HEK293 (cell line): ENCODE results near the gene CCNB1IP1.

Experiments used
- CTCF ChIA-PET: fragments of 350-600 bp; formaldehyde crosslinking; extraction: SDS; loops from one replicate; lab custom pipeline; 2021; ENCODE audit warnings: antibody characterized with exemption; lab: Yijun Ruan, JAX
- POLR2A ChIA-PET: fragments of 300-600 bp; formaldehyde crosslinking; extraction: SDS; loops from one replicate; lab custom pipeline; 2020; ENCODE audit warnings: antibody characterized with exemption, inconsistent platforms; lab: Yijun Ruan, JAX
- H3K27ac ChIP-seq: fragments of 200-500 bp; sonication (Bioruptor generic); 2 replicates; pipeline ENCODE4 v1.5.1; 2014; ENCODE audit warnings: low read depth, low read length, control low read depth, inconsistent platforms; ENCODE audit errors: extremely low read depth
- H3K36me3 ChIP-seq, 2 experiments: fragments of 200-500 bp in 1 of 2; sonication (Bioruptor generic) in 1 of 2; 1 replicate in 1 of 2; 2 replicates in 1 of 2; pipeline ENCODE4 v1.5.1; 2014 to 2017; ENCODE audit warnings: inconsistent platforms in 2 of 2, low read length in 2 of 2; ENCODE audit not compliant: control insufficient read depth in 2 of 2, insufficient read depth in 1 of 2
- H3K4me1 ChIP-seq: fragments of 200-500 bp; sonication (Bioruptor generic); 2 replicates; pipeline ENCODE4 v1.5.1; 2014; ENCODE audit warnings: mild to moderate bottlenecking, low read length, inconsistent platforms; ENCODE audit not compliant: control insufficient read depth, insufficient read depth
- H3K4me3 ChIP-seq: 2 replicates; pipeline ENCODE4 v1.5.1; 2011; ENCODE audit warnings: low read depth, mild to moderate bottlenecking, control low read depth, low read length, moderate library complexity
- H3K9me3 ChIP-seq: fragments of 200-500 bp; sonication (Bioruptor generic); 2 replicates; pipeline ENCODE4 v1.5.1; 2014; ENCODE audit warnings: low read depth, low read length, inconsistent platforms; ENCODE audit not compliant: control insufficient read depth, insufficient read depth
- HIC1 ChIP-seq: fragments of 450-650 bp; formaldehyde crosslinking; IDR thresholded peaks from 2 replicates; pipeline ENCODE4 v1.5.1; 2016; ENCODE audit warnings: missing biosample characterization, missing genetic modification characterization
- KLF9 ChIP-seq: fragments of 450-650 bp; formaldehyde crosslinking; IDR thresholded peaks from 2 replicates; pipeline ENCODE4 v1.5.1; 2016; ENCODE audit warnings: missing biosample characterization, missing genetic modification characterization, low read depth
- MEIS1 ChIP-seq: sonication (generic); formaldehyde crosslinking; IDR thresholded peaks from 2 replicates; pipeline ENCODE4 v1.8.1; 2022; ENCODE audit warnings: missing genetic modification reagents, mild to moderate bottlenecking, borderline replicate concordance
- SP2 ChIP-seq: fragments of 450-650 bp; formaldehyde crosslinking; IDR thresholded peaks from 2 replicates; pipeline ENCODE4 v1.5.1; 2016; ENCODE audit warnings: missing biosample characterization, missing genetic modification characterization
- TRIM28 ChIP-seq: IDR thresholded peaks from 2 replicates; pipeline ENCODE4 v1.6.1; 2011; ENCODE audit warnings: low read length, control low read depth, borderline replicate concordance
- ZBTB10 ChIP-seq: fragments of 450-650 bp; formaldehyde crosslinking; IDR thresholded peaks from 2 replicates; pipeline ENCODE4 v1.5.1; 2016; ENCODE audit warnings: missing biosample characterization, missing genetic modification characterization
- ZFP37 ChIP-seq: fragments of 450-650 bp; formaldehyde crosslinking; IDR thresholded peaks from 2 replicates; pipeline ENCODE4 v1.5.1; 2016; ENCODE audit warnings: missing biosample characterization, missing genetic modification characterization
- ZFP69B ChIP-seq: fragments of 450-650 bp; formaldehyde crosslinking; IDR thresholded peaks from 2 replicates; pipeline ENCODE4 v1.5.1; 2016; ENCODE audit warnings: missing biosample characterization, missing genetic modification characterization
- ZNF132 ChIP-seq: fragments of 450-650 bp; formaldehyde crosslinking; IDR thresholded peaks from 2 replicates; pipeline ENCODE4 v1.5.1; 2017; ENCODE audit warnings: missing biosample characterization, missing genetic modification characterization, borderline replicate concordance
- ZNF148 ChIP-seq: fragments of 450-650 bp; formaldehyde crosslinking; IDR thresholded peaks from 2 replicates; pipeline ENCODE4 v1.5.0; 2017; ENCODE audit warnings: missing biosample characterization, missing genetic modification characterization, borderline replicate concordance
- ZNF157 ChIP-seq: fragments of 450-650 bp; formaldehyde crosslinking; IDR thresholded peaks from 2 replicates; pipeline ENCODE4 v1.5.1; 2016; ENCODE audit warnings: missing biosample characterization, missing genetic modification characterization
- ZNF18 ChIP-seq: fragments of 450-650 bp; formaldehyde crosslinking; IDR thresholded peaks from 2 replicates; pipeline ENCODE4 v1.5.1; 2016; ENCODE audit warnings: missing biosample characterization, missing genetic modification characterization
- ZNF274 ChIP-seq, 2 experiments: fragments of 200-500 bp in 1 of 2; fragments of 450-650 bp in 1 of 2; sonication (Bioruptor generic) in 1 of 2; formaldehyde crosslinking in 1 of 2; IDR thresholded peaks; 2 replicates each; pipeline versions ENCODE4 v1.5.1 to v1.6.1; 2014 to 2016; ENCODE audit warnings: borderline replicate concordance in 1 of 2, inconsistent platforms in 1 of 2, low read length in 1 of 2, missing biosample characterization in 1 of 2, missing genetic modification characterization in 1 of 2
- ZNF335 ChIP-seq: fragments of 450-650 bp; formaldehyde crosslinking; conservative IDR thresholded peaks from 2 replicates; pipeline ENCODE4 v1.5.1; 2016; ENCODE audit warnings: missing biosample characterization, missing genetic modification characterization
- ZNF398 ChIP-seq: fragments of 450-650 bp; formaldehyde crosslinking; IDR thresholded peaks from 2 replicates; pipeline ENCODE4 v1.5.1; 2017; ENCODE audit warnings: missing biosample characterization, missing genetic modification characterization
- ZNF529 ChIP-seq: fragments of 450-650 bp; formaldehyde crosslinking; IDR thresholded peaks from 2 replicates; pipeline ENCODE4 v1.5.1; 2017; ENCODE audit warnings: missing genetic modification characterization, missing biosample characterization; ENCODE audit not compliant: insufficient replicate concordance
- ZNF548 ChIP-seq: fragments of 450-650 bp; formaldehyde crosslinking; IDR thresholded peaks from 2 replicates; pipeline ENCODE4 v1.5.1; 2016; ENCODE audit warnings: missing biosample characterization, missing genetic modification characterization
- ZNF664 ChIP-seq: fragments of 450-650 bp; formaldehyde crosslinking; IDR thresholded peaks from 2 replicates; pipeline ENCODE4 v1.5.1; 2016; ENCODE audit warnings: missing biosample characterization, missing genetic modification characterization
- ZNF704 ChIP-seq: fragments of 450-650 bp; formaldehyde crosslinking; IDR thresholded peaks from 2 replicates; pipeline ENCODE4 v1.5.1; 2016; ENCODE audit warnings: missing biosample characterization, missing genetic modification characterization
- ZNF837 ChIP-seq: fragments of 450-650 bp; formaldehyde crosslinking; IDR thresholded peaks from 2 replicates; pipeline ENCODE4 v1.5.1; 2016; ENCODE audit warnings: missing biosample characterization, missing genetic modification characterization

Gene CCNB1IP1

GRCh38 chr14:20372796-20373195 is 39.7 kb upstream of the CCNB1IP1 start:
- POLR2A ChIA-PET: no interaction called here
- no peak overlapping the region for H3K4me3 ChIP-seq
- peaks cover 21 to 81% of the 10 kb centered on the region in 2 experiments for H3K36me3 ChIP-seq
- CTCF ChIA-PET: interaction anchor here (0.7 kb wide), 1 partner anchor 16 kb away, joined by 3 read pairs; no protein-coding TSS in a partner anchor
- no peak for TF ChIP-seq ZNF704 (tag by site-specific recombination)
- no peak for TF ChIP-seq KLF9
- TF ChIP-seq ZNF837 (tag by site-specific recombination): no peak
- no peak for TF ChIP-seq ZNF664 (tag by site-specific recombination)
- TF ChIP-seq MEIS1 (CRISPR knock-in tag): no peak
- no peak for TF ChIP-seq ZNF132 (tag by site-specific recombination)
- no peak for TF ChIP-seq ZFP69B
- TF ChIP-seq ZBTB10: no peak
- TF ChIP-seq ZNF274 (IDR thresholded peaks at IDR 0.05; ENCODE audit: low read length): no peak
- TF ChIP-seq ZNF274 (tag by site-specific recombination; IDR thresholded peaks at IDR 0.05; ENCODE audit: borderline replicate concordance): no peak
- TF ChIP-seq HIC1: no peak
- TF ChIP-seq TRIM28: no peak
- no peak for TF ChIP-seq ZNF157 (tag by site-specific recombination)
- TF ChIP-seq ZNF548 (tag by site-specific recombination): no peak
- no peak for TF ChIP-seq ZNF335
- TF ChIP-seq, all 188 proteins: peak for 0
- Histone ChIP-seq H3K4me1 (no peaks in the 10 kb centered on the region), H3K27ac (no peak overlapping the region), H3K9me3 (no peaks in the 10 kb centered on the region)

GRCh38 chr14:20365928-20366327 is 32.8 kb upstream of the CCNB1IP1 start:
- Histone ChIP-seq H3K9me3 (no peaks in the 10 kb centered on the region), H3K27ac (no peak overlapping the region), H3K36me3 (peaks cover 24 to 41% of the 10 kb centered on the region in 2 experiments), H3K4me3 (no peak overlapping the region), H3K4me1 (no peaks in the 10 kb centered on the region)
- ChIA-PET CTCF (interaction anchor here (0.7 kb wide), 1 partner anchor 242 kb away, joined by 3 read pairs; no protein-coding TSS in a partner anchor), POLR2A (interaction anchor here (0.5 kb wide), 1 partner anchor 88 kb away, joined by 3 read pairs; no protein-coding TSS in a partner anchor)
- TF ChIP-seq ZFP37 (no peak), ZNF398 (tag by site-specific recombination) (no peak), ZNF148 (tag by site-specific recombination) (no peak), SP2 (tag by site-specific recombination) (no peak), ZBTB10 (no peak), ZNF529 (tag by site-specific recombination) (no peak), ZNF18 (tag by site-specific recombination) (no peak)
